ENCODE measurements around the gene MAPKAP1.

Gene MAPKAP1

DNA sequence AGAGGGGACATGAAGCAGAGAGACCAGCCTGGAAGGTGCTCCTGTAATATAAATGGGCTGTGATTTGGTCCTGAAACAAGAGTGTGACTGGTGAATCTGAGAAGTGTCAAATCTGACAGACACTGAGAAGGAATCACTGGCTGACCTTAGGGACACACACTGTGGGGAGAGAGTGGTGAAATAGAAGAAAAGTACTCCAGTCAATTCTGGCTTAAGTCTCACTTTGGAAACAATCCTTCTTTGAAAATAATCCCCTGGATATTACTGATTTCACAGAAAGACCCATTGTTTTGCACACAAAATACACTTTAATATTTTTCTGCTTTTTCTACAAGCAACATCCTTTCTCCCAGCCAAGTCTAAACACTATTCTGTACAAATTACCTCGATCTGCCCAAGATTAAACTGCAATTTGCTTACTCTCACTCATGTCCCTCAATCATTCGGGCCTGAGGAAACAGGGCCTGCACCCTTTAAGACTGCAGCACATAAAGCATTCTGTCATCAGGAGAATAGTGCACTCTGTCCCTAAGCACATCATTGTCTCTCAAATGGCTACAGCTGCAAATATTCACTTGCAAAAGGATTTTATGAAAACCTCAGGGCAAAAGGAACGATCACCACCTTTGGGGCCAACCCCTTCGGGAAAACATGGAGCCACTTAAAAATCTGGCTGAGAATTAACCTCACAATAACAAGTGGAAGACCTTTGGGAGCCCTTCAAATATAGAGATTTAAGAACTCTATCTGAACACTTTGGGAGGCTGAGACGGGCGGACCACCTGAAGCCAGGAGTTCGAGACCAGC, 68.6 kb downstream of the MAPKAP1 start:
- DNase-seq = no peak

DNA sequence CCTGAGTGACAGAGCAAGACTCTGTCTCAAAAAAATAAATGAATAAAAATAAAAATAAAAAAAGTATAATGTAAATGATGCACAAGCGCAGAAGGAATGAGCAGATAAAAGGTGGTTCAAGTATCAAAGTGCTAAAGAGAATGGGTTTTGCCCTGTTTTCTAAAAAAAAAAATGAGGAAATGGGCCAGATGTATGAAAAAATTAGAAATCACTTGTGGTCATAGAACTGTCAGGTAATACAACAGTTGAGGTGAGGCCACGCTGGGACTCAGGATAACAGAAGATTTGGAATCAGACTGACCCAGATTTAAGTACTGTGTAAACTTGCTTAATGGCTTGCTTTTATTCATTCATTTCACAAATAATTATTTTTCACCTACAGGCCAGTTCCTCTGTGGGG, 69.8 kb downstream of the MAPKAP1 start:
- DNase-seq = no peak

DNA sequence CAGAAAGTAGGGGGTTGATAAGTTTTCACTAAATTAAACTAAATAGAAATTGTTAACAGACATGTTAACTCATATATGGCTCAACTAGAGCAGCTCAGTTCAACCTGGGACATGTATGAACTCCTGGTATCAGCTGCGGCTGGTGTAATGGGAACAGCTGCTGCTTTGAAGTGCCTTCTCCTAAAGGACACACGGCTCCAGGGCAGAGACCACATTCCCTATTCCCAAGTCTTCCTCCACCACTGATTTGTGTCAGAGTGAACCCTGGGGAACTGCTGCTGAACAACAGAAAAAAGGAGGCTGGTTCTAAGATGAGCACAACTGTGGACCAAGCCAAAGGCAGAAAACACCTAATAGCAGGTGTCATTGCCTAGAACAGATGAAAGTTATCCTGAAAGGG, 71.1 kb downstream of the MAPKAP1 start:
- no peak for DNase-seq

DNA sequence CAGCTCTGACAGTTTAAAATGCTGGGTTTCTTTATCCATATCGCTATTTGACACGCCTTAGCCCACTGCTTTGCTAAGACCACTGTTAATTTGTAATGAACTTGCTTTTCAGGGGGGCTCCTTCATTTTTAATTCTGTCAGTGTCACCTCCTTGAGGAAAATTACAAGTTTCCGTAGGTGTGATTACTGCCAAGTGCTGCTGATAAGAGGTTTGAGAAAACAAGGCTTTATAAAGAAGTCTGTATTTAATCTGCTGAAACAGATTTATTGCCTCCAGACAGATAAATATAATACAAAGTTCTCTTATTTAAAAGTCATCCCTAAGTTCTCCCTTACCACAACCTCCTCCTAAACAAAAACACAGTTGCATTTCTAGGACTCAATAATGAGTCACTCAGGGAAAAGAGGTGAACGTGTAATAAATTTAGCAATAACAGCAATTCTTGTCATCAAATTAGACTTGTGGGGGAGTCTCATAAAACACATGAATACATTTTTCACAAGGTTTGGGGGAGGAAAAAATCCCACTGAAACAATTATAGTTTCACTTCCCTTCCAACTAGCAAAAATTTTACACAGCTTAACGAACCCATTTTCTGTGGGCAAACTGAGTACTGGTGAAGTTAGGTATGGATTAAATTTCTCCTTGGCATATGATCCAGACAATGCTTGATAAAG, 72.8 kb downstream of the MAPKAP1 start:
- no peak for DNase-seq

DNA sequence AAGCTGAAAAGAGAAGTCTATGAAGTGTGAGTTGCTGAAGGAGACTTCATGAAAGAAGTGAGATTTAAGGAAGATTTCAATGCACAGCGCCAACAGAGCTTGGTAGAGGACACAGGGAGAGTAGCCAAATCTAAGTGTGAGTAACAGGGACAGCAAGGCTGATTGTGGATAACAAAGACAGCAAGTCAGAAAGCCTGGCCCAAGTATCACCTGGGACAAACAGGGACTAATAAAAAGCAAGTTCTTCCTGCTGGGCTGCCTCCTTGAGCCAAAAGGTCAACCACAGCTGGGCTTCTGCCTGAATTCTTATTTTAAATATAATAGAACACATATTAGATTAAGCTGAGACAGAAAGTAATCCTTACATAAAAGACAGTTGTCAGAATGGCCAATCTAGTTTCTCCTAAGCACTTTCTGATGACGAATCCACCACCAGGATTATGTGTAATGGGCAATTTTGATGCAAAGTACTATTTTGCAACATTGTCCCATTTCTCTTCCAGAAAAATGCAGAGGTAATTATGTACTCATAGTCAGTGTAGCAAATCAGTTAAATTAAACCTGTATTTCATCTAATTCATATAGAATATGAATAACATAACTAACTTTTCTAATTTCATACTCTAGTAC, 73.8 kb downstream of the MAPKAP1 start:
- no peak for DNase-seq

DNA sequence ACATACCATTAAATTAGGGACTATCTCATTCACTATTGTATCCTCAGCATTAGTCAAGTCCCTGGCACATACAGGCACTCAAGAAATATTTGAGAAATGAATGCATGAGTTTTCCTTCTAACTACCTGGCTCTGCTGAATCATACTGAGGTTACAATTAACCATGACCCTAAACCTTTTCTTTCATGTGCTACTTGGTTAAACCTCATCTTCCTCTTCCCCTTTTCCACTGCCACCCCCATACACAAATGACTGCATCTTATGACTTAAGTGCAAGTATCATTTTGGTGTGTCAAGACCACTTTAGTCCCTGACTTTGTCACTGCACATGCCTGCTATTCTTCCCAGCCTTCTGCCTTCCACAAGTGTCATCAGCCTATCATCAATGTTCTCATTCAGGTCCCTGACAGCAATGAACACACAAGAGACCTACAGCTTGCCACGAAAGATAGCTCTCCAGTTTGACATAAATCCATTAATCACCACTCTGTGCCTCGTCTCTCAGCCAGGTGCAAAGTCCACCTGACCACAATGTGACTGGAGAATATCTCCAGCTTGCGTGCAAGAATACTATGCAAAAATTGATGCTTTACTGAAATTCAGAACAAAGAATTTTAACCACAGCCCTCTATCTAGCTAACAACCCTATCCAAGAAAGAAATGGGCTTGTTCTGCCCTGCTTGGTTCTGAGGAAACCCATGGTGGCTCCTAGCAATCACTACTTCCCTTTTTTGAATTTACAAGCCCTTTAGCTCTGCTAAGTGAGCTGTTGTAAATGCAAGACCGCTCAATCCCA, 74.5 kb downstream of the MAPKAP1 start:
- peak; percentile 33 for DNase-seq

DNA sequence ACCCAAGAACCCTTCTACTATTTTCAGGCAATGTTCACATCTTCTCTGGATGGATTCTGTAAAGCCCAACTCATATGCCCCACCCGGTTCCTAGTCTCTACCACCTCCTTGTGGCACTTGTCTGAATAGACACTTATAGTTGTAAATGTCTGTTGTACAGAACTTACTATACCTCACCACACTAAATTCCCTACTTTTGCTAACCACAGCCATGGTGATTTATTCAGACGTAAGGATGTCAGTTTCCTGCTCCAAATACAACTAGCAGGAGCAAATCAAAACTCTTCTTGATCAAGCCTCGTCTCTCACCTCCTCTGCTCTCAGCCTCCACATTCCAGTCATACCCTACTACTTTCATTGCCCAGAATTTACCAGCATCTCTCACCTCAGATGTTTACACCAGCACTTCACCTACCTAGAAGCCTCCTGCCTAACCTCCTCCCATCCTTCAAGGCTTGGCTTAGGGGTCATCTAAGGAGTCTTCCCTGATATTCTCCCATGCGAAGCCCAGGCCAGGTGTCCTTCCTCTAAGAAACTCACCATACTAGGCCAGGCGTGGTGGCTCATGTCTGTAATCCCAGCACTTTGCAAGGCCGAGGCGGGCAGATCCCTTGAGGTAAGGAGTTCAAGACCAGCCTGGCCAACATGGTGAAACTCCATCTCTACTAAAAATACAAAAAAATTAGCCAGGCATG, 75.5 kb downstream of the MAPKAP1 start:
- no peak for DNase-seq

DNA sequence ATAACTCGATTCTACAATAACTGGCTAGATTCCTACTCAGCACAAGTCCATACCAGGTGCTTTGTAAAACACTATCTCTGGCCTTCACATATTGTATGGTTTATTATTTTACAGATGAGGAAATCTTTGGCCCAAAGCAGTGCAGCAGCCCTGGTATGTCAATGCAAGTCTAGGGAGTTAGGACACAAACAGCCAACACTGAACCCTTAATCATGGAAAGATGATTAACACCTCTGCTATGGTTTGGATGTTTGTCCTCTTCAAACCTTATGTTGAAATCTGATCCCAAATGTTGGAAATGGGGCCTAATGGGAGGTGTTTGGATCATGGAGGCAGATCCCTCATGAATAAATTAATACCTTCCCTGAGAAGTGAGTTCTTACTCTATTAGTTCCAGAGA, 76.6 kb downstream of the MAPKAP1 start:
- no peak for DNase-seq

DNA sequence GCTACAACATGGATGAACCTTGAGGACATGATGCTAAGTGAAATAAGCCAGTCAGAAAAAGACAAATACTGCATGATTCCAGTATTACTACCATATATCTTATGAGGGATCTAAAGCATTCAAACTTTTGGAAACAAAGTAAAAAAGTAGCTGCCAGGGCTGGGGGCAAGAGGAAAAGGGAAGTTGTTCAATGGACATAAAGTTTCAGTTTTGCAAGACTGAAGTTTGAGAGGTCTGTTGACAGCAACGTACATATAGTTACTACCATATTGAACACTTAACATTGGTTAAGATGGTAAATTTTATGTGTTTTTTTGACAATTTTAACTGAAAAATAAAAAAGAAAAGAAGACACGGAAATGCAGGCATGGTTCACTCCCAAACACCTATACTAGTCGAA, 77.6 kb downstream of the MAPKAP1 start:
- no peak for DNase-seq

DNA sequence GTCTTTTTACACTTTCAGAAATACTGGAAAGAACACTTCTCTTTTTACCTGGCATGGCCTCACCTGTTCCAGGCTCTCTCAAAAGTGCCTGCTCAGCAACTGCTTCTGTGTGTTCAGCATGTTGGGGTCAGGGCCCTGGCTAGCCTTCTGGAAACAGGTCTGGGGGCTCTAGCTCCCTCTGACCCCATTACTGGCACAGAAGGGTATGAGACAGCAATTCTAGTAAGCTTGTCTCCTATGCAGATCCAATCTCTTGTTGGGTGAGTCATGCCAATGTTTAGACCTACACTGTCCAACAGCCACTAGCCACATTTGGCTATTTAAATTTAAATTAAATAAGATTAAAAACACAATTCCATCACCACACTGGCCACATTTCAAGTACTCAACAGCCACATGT, 80.8 kb downstream of the MAPKAP1 start:
- DNase-seq = no peak

DNA sequence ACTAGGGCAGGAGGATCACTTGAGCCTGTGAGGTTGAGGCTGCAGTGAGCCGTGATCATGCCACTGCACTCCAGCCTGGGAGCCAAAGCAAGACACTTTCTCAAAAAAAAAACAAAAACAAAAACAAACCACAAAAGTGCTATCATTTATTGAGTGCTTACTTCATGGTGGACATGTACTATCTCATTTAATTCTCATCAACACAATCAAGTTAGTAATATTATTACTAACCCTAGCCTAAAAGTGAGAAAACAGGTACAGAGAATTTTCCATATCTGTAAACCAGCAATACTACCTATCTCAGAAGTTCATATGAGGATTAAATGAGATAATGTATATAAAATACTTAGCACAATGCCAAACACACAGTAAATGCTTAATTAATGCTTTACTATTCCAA, 85.8 kb downstream of the MAPKAP1 start:
- no peak for DNase-seq

DNA sequence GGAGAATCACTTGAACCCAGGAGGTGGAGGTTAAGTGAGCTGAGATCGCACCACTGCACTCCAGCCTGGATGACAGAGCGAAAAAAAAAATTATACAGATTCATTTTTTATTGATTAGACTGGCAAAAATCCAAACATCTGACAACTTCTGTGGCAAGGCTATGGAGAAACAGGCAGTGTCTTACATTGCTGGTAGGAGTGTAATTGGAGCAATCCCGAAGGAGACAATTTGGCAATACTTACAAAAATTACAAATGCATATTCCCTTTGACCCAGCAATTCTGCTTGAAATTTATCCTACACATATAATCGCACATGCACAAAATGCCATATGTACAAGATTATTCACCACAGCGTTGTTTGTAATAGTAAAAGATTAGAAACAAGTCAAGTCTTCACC, 86.8 kb downstream of the MAPKAP1 start:
- no peak for DNase-seq

DNA sequence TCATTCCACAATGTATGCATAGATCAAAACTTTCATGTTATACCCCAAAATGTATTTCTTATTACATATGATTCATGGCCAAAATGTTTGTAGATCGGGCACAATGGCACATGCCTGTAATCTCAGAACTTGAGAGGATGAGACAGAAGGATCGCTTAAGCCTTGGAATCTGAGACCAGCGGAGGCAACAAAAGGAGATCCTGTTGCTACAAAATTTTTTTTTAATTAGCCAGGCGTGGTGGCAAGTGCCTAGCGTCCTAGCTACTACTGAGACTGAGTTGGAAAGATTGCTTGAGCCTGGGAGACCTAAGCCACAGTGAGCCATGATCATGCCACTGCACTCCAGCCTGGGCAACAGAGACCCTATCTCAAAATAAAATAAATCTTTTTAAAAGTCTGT, 89.9 kb downstream of the MAPKAP1 start:
- no peak for DNase-seq

DNA sequence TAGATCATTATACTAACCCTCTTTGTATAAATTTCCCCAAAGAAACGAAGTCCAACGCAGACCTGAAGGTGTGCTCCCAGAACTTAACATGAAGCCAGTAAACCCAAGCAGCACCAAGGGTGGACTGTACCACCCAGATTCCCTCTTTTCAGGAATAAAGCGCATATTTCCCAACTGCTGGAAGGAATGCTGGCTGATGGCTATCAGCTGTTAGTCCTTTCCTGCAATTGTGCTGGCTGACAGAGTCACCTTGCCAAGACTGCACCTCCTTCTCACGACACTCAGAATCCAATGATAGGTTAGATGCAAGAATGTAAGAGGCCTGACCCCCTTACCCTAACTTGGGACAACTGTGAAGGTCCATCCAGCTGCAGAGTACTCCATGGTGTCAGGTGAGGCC, 93.9 kb downstream of the MAPKAP1 start:
- DNase-seq = no peak

DNA sequence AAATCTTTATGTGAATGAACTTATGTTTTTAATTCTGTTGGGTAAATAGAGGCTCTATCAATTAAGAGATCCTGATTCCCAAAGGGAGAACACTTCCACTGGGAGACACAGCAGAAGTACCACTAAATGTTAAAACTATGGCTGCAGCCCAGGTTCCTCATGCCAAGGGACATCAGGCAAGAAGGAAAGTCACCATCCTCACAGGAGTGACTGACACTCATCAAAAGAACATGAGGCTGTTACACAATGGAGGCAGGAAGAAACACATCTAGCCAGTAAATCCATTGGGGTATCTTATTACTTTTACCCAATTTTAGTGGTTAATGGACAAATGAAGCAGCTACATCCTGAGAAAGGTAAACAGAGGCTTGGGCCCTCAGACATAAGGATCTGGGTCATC, 94.4 kb downstream of the MAPKAP1 start:
- DNase-seq = no peak

DNA sequence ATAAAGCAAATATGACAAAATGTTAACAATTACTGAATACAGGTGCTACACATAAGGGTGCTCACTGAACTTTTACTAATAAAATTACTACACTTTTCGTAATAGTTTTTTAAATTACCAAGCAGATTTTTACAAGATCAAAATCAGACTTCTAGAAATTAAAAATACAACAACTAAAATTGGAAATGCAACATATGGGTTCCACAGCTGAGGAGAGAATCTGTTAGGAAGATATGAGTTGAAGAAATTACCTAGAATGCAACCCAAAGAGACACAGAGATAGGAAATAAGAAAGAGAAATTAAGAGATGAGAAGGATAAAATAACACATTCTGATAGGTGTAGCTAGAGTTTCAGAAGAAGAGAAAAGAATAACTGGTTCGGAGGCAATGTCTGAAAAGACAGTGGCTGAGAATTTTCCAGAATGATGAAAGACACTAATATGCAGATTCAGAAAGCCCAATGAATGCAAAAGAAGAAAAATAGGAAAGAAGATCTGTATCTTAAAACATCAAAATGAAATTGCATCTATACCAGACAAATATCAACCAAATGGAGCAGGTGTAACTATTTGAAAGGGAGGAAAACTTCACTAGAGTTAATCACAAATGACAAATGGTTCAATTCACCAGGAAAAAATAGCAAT, 95.8 kb downstream of the MAPKAP1 start:
- no peak for DNase-seq

DNA sequence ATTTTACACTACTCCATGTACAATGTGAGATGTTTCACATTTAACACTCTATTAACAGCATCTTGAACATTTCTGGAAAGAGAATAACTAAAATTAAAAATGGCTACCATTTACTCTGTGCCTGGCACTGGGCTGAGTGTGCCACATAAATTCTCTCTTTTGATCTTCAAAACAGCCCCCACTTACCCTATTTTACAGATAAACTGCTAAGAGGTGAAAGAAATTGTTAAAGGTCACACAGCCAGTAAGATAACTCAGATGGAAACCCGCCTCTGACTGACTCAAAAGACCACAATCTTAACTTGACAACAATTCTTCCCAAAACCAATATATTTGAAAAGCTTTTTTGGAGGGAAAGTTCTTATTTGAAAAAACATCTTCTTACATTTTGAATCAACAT, 97.3 kb downstream of the MAPKAP1 start:
- DNase-seq = no peak

DNA sequence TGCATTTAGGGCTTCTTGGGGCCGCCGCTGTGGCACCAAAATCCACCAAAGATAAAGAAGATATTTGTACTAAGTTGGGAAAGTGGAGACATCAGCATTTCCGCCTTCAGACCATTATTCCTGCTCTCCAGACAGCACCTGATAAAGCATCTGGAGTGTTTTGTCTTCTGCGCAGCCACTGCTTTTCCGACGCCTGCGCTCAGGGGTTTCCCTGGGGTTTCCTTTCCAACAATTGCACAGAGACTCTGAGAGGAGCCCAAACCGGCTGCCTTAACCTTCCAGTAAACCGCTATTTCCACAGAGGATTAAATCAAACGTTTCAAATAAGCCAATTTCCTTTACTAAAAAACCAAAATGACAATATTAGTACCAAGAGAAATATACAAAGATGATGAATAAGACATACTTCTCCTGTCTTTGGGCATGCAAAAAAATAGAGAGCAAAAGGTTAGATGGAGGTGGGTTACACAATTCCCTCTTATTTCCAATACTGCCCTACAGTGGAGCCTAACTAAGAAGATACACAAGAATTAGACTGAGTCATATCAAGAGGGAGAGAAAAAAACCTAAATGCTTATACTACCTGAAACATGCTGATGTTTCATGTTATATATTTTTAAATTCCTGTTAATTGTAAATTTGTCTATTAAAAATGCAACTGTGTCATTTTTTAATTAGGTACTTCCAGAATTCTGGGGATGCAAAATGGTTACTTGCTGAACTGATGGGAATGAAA, 98.4 kb downstream of the MAPKAP1 start:
- DNase-seq = no peak

DNA sequence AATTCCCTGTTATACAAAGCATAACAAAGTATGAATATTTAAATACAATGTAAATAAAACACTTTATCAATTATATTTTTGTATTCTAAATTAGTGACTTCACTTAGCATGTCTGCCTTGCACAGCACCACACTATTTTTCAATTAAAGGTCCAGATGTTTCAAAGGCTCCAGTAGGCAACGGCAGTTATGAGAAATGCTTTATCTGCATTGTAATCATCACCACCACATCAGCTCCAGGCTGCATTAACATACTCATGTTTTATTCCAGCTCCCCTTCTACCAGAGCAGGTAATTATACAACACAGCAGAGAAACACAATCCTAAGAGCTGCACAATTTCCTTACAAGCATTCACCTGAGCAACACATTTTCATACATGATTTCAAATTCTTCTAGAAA, 102.8 kb downstream of the MAPKAP1 start:
- DNase-seq = no peak

DNA sequence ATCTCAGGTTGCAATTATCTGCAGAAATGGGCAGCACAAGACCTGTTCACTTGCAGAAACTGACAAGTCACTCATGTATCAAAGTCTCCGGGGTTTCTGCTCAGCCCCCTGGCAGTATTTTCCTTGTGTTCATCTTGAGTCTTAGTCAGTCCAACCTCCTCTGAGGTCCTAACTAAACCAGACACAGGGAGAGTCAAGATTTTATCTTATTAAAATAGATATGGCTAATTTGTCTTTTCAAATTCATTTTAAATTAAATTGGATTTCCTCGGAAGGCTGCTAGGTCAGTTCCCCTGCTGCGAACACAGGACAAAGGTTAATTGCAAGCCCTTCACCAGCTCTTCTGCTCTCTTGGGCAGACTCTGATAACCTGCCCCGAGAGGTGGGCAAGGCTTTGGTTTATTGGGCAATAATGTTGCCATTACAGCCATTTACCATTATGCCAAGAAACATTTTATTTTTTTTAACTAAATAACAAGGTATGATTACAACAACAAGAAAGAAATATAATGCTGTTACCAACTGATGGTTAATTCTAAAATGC, 103.5 kb downstream of the MAPKAP1 start:
- DNase-seq = no peak

DNA sequence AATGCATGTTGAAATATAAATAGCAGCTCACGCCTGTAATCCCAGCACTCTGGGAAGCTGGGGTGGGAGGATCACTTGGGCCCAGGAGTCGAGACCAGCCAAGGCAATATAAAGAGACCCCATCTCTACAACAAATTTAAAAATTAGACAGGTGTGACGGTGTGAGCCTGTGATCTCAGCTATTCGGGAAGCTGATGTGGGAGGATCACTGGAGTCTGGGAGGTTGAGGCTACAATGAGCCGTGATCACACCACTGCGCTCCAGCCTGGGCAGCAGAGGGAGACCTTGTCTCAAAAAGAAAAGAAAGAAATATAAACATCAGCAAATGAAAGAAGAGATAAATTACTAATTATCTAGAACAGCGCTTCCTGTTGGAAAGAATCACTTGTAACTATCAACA, 105.0 kb downstream of the MAPKAP1 start:
- DNase-seq = no peak
